Right lobe of liver (tissue), 4 donors: Measurements from ENCODE around the gene OR6Y1.

ENCODE experiments used
- POLR2A ChIP-seq: fragments of 450-650 bp; IDR thresholded peaks from one replicate; pipeline ENCODE4 v1.6.1; 2017; ENCODE audit warnings: antibody characterized with exemption, mild to moderate bottlenecking
- TF ChIP-seq, protein P1 (sequence below), 4 donors: fragments of 200-600 bp in 3 of 4; fragments of 450-650 bp in 1 of 4; IDR thresholded peaks; one replicate each; pipeline versions ENCODE4 v1.5.1 to v1.8.0; 2016 to 2022; ENCODE audit warnings: antibody characterized with exemption in 4 of 4, mild to moderate bottlenecking in 2 of 4
- donor health status: DM: no; HTN: no; CAD: no.
- donor health status: DM: no; HTN: no; CAD: no.
- donor health status: DM: no; HTN: yes; CAD: no.

GRCh38 chr1:158552296-158552695 is 1.9 kb downstream of the OR6Y1 start:
- TF ChIP-seq, protein P1, sequence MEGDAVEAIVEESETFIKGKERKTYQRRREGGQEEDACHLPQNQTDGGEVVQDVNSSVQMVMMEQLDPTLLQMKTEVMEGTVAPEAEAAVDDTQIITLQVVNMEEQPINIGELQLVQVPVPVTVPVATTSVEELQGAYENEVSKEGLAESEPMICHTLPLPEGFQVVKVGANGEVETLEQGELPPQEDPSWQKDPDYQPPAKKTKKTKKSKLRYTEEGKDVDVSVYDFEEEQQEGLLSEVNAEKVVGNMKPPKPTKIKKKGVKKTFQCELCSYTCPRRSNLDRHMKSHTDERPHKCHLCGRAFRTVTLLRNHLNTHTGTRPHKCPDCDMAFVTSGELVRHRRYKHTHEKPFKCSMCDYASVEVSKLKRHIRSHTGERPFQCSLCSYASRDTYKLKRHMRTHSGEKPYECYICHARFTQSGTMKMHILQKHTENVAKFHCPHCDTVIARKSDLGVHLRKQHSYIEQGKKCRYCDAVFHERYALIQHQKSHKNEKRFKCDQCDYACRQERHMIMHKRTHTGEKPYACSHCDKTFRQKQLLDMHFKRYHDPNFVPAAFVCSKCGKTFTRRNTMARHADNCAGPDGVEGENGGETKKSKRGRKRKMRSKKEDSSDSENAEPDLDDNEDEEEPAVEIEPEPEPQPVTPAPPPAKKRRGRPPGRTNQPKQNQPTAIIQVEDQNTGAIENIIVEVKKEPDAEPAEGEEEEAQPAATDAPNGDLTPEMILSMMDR (IDR thresholded peaks at IDR 0.05) = no peak
- no peak for TF ChIP-seq POLR2A
